Left colon (tissue), 2 donors: ENCODE results near the gene CKMT1A. TPM values are rescaled to one million over a fixed set of nuclear protein-coding genes. Genes with fewer than 3 reads are reported as not detected.
"Not testable (repeated sequence)": the region's sequence is repeated elsewhere in the genome, so short reads cannot be mapped to it uniquely, and the experiment has no call there.

Source experiments
- ATAC-seq: fragments of 200-7000 bp; cut with Tn5 transposase; one replicate; pipeline ENCODE4 v1.9.1; 2020; ENCODE audit warnings: mild to moderate bottlenecking, moderate library complexity
- DNase-seq, 2 donors: peaks; one replicate each; pipeline ENCODE4 v3.0.0-alpha.2; 2020
- intact Hi-C, 2 donors: fragments of 100-400 bp; cut with DNase I in 1 of 2; cut with micrococcal nuclease in 1 of 2; formaldehyde crosslinking; loops; one replicate each; pipeline versions ENCODE4 v1.11.2 to v1.14.0; 2022; cut with DNase I, micrococcal nuclease
- total RNA-seq, 2 donors: library from RNA; stranded (reverse); fragmentation: NEBNext Ultra II Directional; extraction: Animal tissue kit (Norgen Biotek cat#: 25700); gene quantifications; one replicate each; pipeline ENCODE4 v1.2.1, GENCODE V29; 2021
- donor health status: DM: no; HTN: no; CAD: no.
- donor health status: DM: yes; HTN: yes; CAD: no.

CKMT1A gene
- total RNA-seq, 2 donors from 2014 or later: 162 to 229 TPM

DNA sequence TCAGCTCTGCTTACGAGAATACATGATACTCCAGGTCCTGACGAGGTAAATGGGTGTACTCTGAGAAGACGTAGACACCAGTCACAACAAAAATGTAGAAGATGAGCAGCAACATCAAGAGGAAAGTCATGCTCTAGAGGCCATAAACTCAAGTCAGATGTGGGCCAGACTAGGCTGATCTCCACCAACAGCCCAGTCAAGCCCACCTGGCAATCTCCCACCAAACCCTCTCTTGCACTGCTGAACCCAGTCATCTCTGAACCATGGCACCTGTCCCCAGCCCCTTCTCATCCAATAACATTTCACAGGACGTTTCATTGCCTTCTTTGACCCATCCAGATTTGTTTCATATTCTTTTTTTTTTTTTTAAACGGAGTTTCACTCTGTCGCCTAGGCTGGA, 41.8 kb downstream of the CKMT1A start:
- ATAC-seq: no peak
- intact Hi-C loops: no loop called here

DNA sequence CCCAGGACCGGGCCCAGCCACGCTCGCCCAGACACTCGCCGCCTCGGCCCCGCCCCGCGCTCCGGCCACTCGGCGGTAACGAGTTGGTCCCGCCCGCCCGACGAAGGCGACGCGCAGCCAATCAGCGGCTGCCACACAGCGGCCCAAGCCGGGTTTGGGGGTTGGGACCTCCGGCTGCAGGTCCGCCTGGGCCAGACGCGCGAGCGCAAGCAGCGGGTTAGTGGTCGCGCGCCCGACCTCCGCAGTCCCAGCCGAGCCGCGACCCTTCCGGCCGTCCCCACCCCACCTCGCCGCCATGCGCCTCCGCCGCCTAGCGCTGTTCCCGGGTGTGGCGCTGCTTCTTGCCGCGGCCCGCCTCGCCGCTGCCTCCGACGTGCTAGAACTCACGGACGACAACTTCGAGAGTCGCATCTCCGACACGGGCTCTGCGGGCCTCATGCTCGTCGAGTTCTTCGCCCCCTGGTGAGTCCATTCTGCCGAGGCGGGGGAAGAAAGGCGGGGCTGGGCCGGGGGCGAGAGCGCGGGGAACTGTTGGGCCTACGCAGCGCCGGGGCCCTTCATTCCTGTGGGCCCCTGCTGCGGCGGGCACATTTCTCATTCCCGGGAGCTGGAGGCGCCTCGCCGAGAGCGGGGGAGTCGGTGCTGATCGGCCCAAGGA, 52.7 kb downstream of the CKMT1A start, which contains the start of gene PDIA3:
PDIA3 (plus strand) TSS at position 194 of the 658 bp plus-strand sequence; CDS start at position 296, 102 bp downstream.
- peak; percentile 95 for ATAC-seq
- DNase-seq: peak; percentile 94 to 95
- intact Hi-C loops: not testable (repeated sequence)

More for the DNA sequence above, 41.8 kb downstream of the CKMT1A start:
- DNase-seq: no peak

DNA sequence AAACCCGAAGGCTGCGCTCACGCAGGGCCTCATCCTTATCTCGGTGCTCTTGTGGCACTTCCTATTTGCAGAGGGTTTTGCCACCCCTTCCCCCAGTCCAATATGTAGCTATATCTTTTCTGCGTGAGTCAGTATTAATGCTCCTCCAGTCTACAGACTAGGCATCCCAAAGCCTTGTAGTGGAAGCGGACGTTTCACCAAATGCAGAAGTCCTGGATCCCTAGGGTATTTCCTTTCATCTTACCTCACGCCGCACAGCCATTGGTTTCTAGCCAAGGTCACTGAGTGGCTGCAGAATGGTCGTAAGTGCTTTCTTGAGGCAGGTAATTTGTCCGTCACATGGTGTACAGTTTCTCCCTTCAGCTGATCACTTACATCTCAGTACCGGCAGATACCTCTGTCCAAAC, 53.2 kb downstream of the CKMT1A start:
- intact Hi-C loops: not testable (repeated sequence)
- peak in 1 of 2 donors; percentile 32 for DNase-seq

DNA sequence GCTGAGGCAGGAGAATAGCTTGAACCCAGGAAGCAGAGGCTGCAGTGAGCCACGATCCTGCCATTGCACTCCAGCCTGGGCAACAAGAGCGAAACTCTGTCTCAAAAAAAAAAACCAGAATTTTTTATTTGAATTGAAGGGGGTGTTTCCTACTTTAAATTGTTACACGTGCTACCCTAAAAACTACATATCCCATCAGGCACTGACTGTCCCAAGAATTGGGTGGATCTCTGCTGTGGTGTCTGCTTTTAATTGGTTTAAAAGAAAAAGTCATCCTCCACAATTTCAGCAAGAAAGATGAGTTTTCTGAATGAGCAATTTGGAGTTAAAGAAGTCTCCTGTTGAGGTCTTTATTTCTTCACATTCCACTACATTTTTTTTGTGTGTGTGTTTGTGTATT, 54.7 kb downstream of the CKMT1A start:
- no peak for DNase-seq
- intact Hi-C loops: no loop called here

More for the DNA sequence above, 53.2 kb downstream of the CKMT1A start:
- ATAC-seq: peak; percentile 58

More for the DNA sequence above, 54.7 kb downstream of the CKMT1A start:
- ATAC-seq: no peak

Other genes with a start within 250 kb of the CKMT1A start
- gene TP53BP1, start 200.7 kb upstream of the CKMT1A start, total RNA-seq: 10 to 100 TPM; 26.9 to 32.0 TPM
- gene MAP1A, start 176.3 kb upstream of the CKMT1A start, total RNA-seq: 1 to 10 TPM; 1.9 to 7.4 TPM
- 100 to 1,000 TPM in 1 of 2 donors, 10 to 100 TPM in 1; 91.1 to 139 TPM for gene PPIP5K1, start 103.7 kb upstream of the CKMT1A start, total RNA-seq
- 100 to 1,000 TPM; 168 to 277 TPM for gene CKMT1B, start 99.8 kb upstream of the CKMT1A start, total RNA-seq
- gene STRC, start 75.1 kb upstream of the CKMT1A start, total RNA-seq: 1 to 10 TPM in 1 of 2 donors, under 1 TPM in 1; 0.67 to 1.4 TPM
- gene CATSPER2, start 45.0 kb upstream of the CKMT1A start, total RNA-seq: 10 to 100 TPM in 1 of 2 donors, 1 to 10 TPM in 1; 9.0 to 11.8 TPM
- gene PDIA3, start 52.6 kb downstream of the CKMT1A start, total RNA-seq: 100 to 1,000 TPM; 329 to 412 TPM
- 10 to 100 TPM; 27.7 to 34.6 TPM for gene ELL3, start 83.1 kb downstream of the CKMT1A start, total RNA-seq
- gene SERF2, start 98.5 kb downstream of the CKMT1A start, total RNA-seq: 1,000 to 10,000 TPM; 1,073 to 1,095 TPM
- gene SERINC4, start 106.4 kb downstream of the CKMT1A start, total RNA-seq: under 1 TPM in 1 of 2 donors, not detected in 1; 0.12 TPM
- gene HYPK, start 106.7 kb downstream of the CKMT1A start, total RNA-seq: 10 to 100 TPM; 10.4 to 11.6 TPM
- 10 to 100 TPM; 16.4 to 20.0 TPM for gene MFAP1, start 130.8 kb downstream of the CKMT1A start, total RNA-seq
- gene WDR76, start 133.1 kb downstream of the CKMT1A start, total RNA-seq: 1 to 10 TPM; 3.2 to 3.9 TPM